Loucy (cell line): ENCODE data around the gene MYO1D.

Experiments
- CTCF ChIP-seq: fragments of 200-600 bp; sonication (generic); conservative IDR thresholded peaks from 2 replicates; pipeline ENCODE4 v1.5.1; 2014; ENCODE audit warnings: mild to moderate bottlenecking, antibody characterized with exemption, low read length
- EZH2phosphoT487 ChIP-seq: fragments of 200-600 bp; IDR thresholded peaks from 2 replicates; pipeline ENCODE4 v1.6.1; 2018; ENCODE audit warnings: antibody characterized with exemption, mild to moderate bottlenecking, moderate library complexity, borderline replicate concordance

- TF ChIP-seq CTCF (no peak), EZH2phosphoT487 (no peak)
Measured at GRCh38 chr17:32836527-32836926, 40.4 kb downstream of the MYO1D start.
